SK-N-SH (cell line): Measurements from ENCODE around the gene PER1. TPM values are rescaled to one million over a fixed set of nuclear protein-coding genes. Genes with fewer than 3 reads are reported as not detected.
A peak's percentile ranks its signal among the peaks of the same experiment; 100 is the strongest.

ENCODE experiments used
- CTCF ChIA-PET: fragments of 300-600, 350-600 bp; formaldehyde crosslinking; extraction: SDS; loops from one replicate; lab custom pipeline; 2021; lab: Yijun Ruan, JAX
- POLR2A ChIA-PET: fragments of 350-600 bp; sonication (Branson Sonifier 250); formaldehyde crosslinking; extraction: SDS; loops from one replicate; lab custom pipeline; 2020; ENCODE audit warnings: antibody characterized with exemption, inconsistent platforms; lab: Yijun Ruan, JAX
- DNase-seq: peaks from one replicate; pipeline ENCODE4 v3.0.0; 2012
- H2AFZ ChIP-seq: fragments of 200-600 bp; sonication (generic); 2 replicates; pipeline ENCODE4 v1.8.1; 2016; ENCODE audit warnings: antibody characterized with exemption, mild to moderate bottlenecking, low read depth
- H3F3A ChIP-seq: fragments of 200-600 bp; sonication (generic); replicated peaks from 2 replicates; pipeline ENCODE3; 2016; ENCODE audit warnings: antibody characterized with exemption, mild to moderate bottlenecking; ENCODE audit not compliant: insufficient read depth
- H3K27ac ChIP-seq, 2 experiments: fragments of 200-500 bp in 1 of 2; fragments of 200-600 bp in 1 of 2; sonication (Bioruptor generic) in 1 of 2; sonication (generic), shearing (Covaris generic) in 1 of 2; 2 replicates each; pipeline versions ENCODE4 v1.5.1 to v1.6.1; 2014 to 2016; ENCODE audit warnings: low read depth in 2 of 2, inconsistent platforms in 1 of 2, low read length in 1 of 2, mild to moderate bottlenecking in 1 of 2, mixed read lengths in 1 of 2
- H3K27me3 ChIP-seq: fragments of 200-600 bp; sonication (generic), shearing (Covaris generic); 2 replicates; pipeline ENCODE4 v1.6.1; 2016; ENCODE audit warnings: mixed run types; ENCODE audit not compliant: insufficient read depth
- H3K36me3 ChIP-seq, 2 experiments: fragments of 200-500 bp in 1 of 2; fragments of 200-600 bp in 1 of 2; sonication (Bioruptor generic) in 1 of 2; sonication (generic) in 1 of 2; replicated peaks in 1 of 2; 2 replicates each; pipeline versions ENCODE3 to v1.5.1; 2014 to 2016; ENCODE audit warnings: low read length in 1 of 2, mild to moderate bottlenecking in 1 of 2; ENCODE audit not compliant: insufficient read depth in 2 of 2, control insufficient read depth in 1 of 2
- H3K4me1 ChIP-seq, 2 experiments: fragments of 200-500 bp in 1 of 2; fragments of 200-600 bp in 1 of 2; sonication (Bioruptor generic) in 1 of 2; sonication (generic), shearing (Covaris generic) in 1 of 2; 2 replicates each; pipeline versions ENCODE4 v1.5.1 to v1.6.1; 2014 to 2016; ENCODE audit warnings: low read depth in 1 of 2, low read length in 1 of 2, mixed run types in 1 of 2; ENCODE audit not compliant: insufficient read depth in 2 of 2, control insufficient read depth in 1 of 2
- H3K4me2 ChIP-seq: fragments of 200-600 bp; sonication (generic), shearing (Covaris generic); 2 replicates; pipeline ENCODE4 v1.6.1; 2017; ENCODE audit warnings: mixed run types
- H3K4me3 ChIP-seq, 2 experiments: fragments of 200-500 bp in 1 of 2; fragments of 200-600 bp in 1 of 2; sonication (Bioruptor generic) in 1 of 2; sonication (generic), shearing (Covaris generic) in 1 of 2; 2 replicates each; pipeline versions ENCODE4 v1.5.1 to v1.8.1; 2014 to 2016; ENCODE audit warnings: low read depth in 2 of 2, inconsistent platforms in 1 of 2, low read length in 1 of 2, mild to moderate bottlenecking in 1 of 2, mixed read lengths in 1 of 2, moderate library complexity in 1 of 2
- H3K79me2 ChIP-seq: fragments of 200-600 bp; sonication (generic); 2 replicates; pipeline ENCODE4 v1.8.1; 2017; ENCODE audit warnings: mild to moderate bottlenecking; ENCODE audit not compliant: insufficient read depth
- H3K9ac ChIP-seq: fragments of 200-600 bp; sonication (generic); 2 replicates; pipeline ENCODE4 v1.6.1; 2017; ENCODE audit warnings: mixed run types
- H3K9me2 ChIP-seq: fragments of 200-600 bp; sonication (generic); 2 replicates; pipeline ENCODE4 v1.6.1; 2017; ENCODE audit warnings: mixed run types
- H3K9me3 ChIP-seq: fragments of 200-600 bp; sonication (generic); 2 replicates; pipeline ENCODE4 v1.6.1; 2017; ENCODE audit warnings: mixed run types, mild to moderate bottlenecking, moderate library complexity
- H4K20me1 ChIP-seq: fragments of 200-600 bp; sonication (generic); 2 replicates; pipeline ENCODE4 v1.6.1; 2017; ENCODE audit warnings: mild to moderate bottlenecking, mixed run types; ENCODE audit not compliant: insufficient read depth
- CTCF ChIP-seq: fragments of 200-600 bp; sonication (generic); IDR thresholded peaks from 2 replicates; pipeline ENCODE4 v1.6.1; 2017; ENCODE audit warnings: antibody characterized with exemption, mild to moderate bottlenecking, moderate library complexity
- EZH2phosphoT487 ChIP-seq: fragments of 200-600 bp; sonication (generic); IDR thresholded peaks from 2 replicates; pipeline ENCODE4 v1.6.1; 2017; ENCODE audit warnings: low read depth, mixed run types, mild to moderate bottlenecking, antibody characterized with exemption, moderate library complexity, borderline replicate concordance
- FOSL2 ChIP-seq: IDR thresholded peaks from 2 replicates; pipeline ENCODE4 v1.4.0; 2012; ENCODE audit warnings: low read depth, mild to moderate bottlenecking, moderate library complexity, borderline replicate concordance
- FOXJ3 ChIP-seq: sonication (generic); formaldehyde crosslinking; IDR thresholded peaks from 2 replicates; pipeline ENCODE4 v1.5.1; 2020; ENCODE audit warnings: mild to moderate bottlenecking, missing genetic modification reagents
- FOXM1 ChIP-seq: IDR thresholded peaks from 2 replicates; pipeline ENCODE4 v1.4.0; 2012; ENCODE audit warnings: low read depth, mild to moderate bottlenecking
- GATA2 ChIP-seq: sonication (generic); formaldehyde crosslinking; IDR thresholded peaks from 2 replicates; pipeline ENCODE4 v1.5.0; 2020; ENCODE audit warnings: mild to moderate bottlenecking, missing genetic modification reagents
- MXI1 ChIP-seq: IDR thresholded peaks from 2 replicates; pipeline ENCODE4 v1.6.1; 2012; ENCODE audit warnings: mild to moderate bottlenecking, low read depth, low read length, improper control_type of control experiment
- NRF1 ChIP-seq: IDR thresholded peaks from 2 replicates; pipeline ENCODE4 v1.6.1; 2012; ENCODE audit warnings: low read depth, mild to moderate bottlenecking, low read length
- POLR2AphosphoS5 ChIP-seq: IDR thresholded peaks from 2 replicates; pipeline ENCODE4 v1.6.1; 2012; ENCODE audit warnings: low read depth, low read length
- RAD21 ChIP-seq: IDR thresholded peaks from 2 replicates; pipeline ENCODE4 v1.6.1; 2012; ENCODE audit warnings: mild to moderate bottlenecking, low read length
- RCOR1 ChIP-seq: fragments of 150-350 bp; IDR thresholded peaks from 2 replicates; pipeline ENCODE4 v1.6.1; 2017; ENCODE audit warnings: antibody characterized with exemption, low read length
- SIN3A ChIP-seq: IDR thresholded peaks from 2 replicates; pipeline ENCODE4 v1.6.1; 2012; ENCODE audit warnings: low read depth, mild to moderate bottlenecking, low read length, moderate library complexity, borderline replicate concordance
- SMC3 ChIP-seq: IDR thresholded peaks from 2 replicates; pipeline ENCODE4 v1.6.1; 2012; ENCODE audit warnings: low read depth, low read length, improper control_type of control experiment
- TAF1 ChIP-seq: IDR thresholded peaks from 2 replicates; pipeline ENCODE4 v1.6.1; 2012; ENCODE audit warnings: low read depth, mild to moderate bottlenecking, low read length, moderate library complexity, borderline replicate concordance
- TCF12 ChIP-seq: IDR thresholded peaks from 2 replicates; pipeline ENCODE4 v1.4.0; 2012
- USF1 ChIP-seq: IDR thresholded peaks from 2 replicates; pipeline ENCODE4 v1.4.0; 2012; ENCODE audit warnings: low read depth, borderline replicate concordance
- WGBS: methylation state at CpG from one replicate; pipeline ENCODE4 v1.1.6; 2017; ENCODE audit warnings: low lambda C conversion rate; 5-methylcytosine and 5-hydroxymethylcytosine counted together
- polyA plus RNA-seq, 3 experiments: library from polyadenylated mRNA; depleted of rRNA; stranded (reverse); fragments of >200 nt; gene quantifications; 2 replicates each; pipeline ENCODE4 v1.2.3, GENCODE V29; 2012
- TF ChIP-seq, protein P1 (sequence below): fragments of 150-350 bp; IDR thresholded peaks from 2 replicates; pipeline ENCODE4 v1.6.1; 2017; ENCODE audit warnings: antibody characterized with exemption, low read length, low read depth, borderline replicate concordance

PER1 gene
- polyA plus RNA-seq, 1 of the 3 experiments (the other 2 are of a cell fraction), result 56.8 TPM

- Histone ChIP-seq H3K9me2 (no peaks in the 10 kb centered on the region), H3K4me1 (peaks cover 34 to 48% of the 10 kb centered on the region in 2 experiments; a peak in 3 of 4 replicates), H3K9ac (peak overlapping the region; percentile 98), H3F3A (peaks cover 38% of the 10 kb centered on the region), H3K27ac (peak overlapping the region in 1 of 2 experiments; percentile 95; a peak in 2 of 4 replicates), H2AFZ (no peak overlapping the region; the same call in 1 of the 2 replicates), H3K36me3 (peaks cover 10 to 12% of the 10 kb centered on the region in 2 experiments), H3K27me3 (no peaks in the 10 kb centered on the region), H3K4me3 (peak overlapping the region; percentile 54 to 78), H3K79me2 (peaks cover 34% of the 10 kb centered on the region), H3K4me2 (peak overlapping the region; percentile 95), H4K20me1 (peaks cover 5% of the 10 kb centered on the region; the same call in 1 of the 2 replicates), H3K9me3 (no peaks in the 10 kb centered on the region)
- WGBS, result 61% methylated on average over 14 of the region's 14 CpGs
- CTCF ChIA-PET, result interaction anchor here (1.1 to 9.4 kb wide), 5 partner anchors 18 to 45 kb away, joined by 4 to 98 read pairs (median 12); no protein-coding TSS in a partner anchor
- POLR2A ChIA-PET, result interaction anchor here (1.5 to 2.1 kb wide), 3 partner anchors 18 to 33 kb away, joined by 4 to 13 read pairs (median 5); no protein-coding TSS in a partner anchor
- DNase-seq, result no peak
- TF ChIP-seq EZH2phosphoT487 (no peak), GATA2 (CRISPR knock-in tag) (no peak), SIN3A (no peak), FOXM1 (no peak), SMC3 (no peak), TAF1 (no peak), CTCF (no peak)
Measured at GRCh38 chr17:8155231-8155995, 3.2 kb upstream of the PER1 start.

DNA sequence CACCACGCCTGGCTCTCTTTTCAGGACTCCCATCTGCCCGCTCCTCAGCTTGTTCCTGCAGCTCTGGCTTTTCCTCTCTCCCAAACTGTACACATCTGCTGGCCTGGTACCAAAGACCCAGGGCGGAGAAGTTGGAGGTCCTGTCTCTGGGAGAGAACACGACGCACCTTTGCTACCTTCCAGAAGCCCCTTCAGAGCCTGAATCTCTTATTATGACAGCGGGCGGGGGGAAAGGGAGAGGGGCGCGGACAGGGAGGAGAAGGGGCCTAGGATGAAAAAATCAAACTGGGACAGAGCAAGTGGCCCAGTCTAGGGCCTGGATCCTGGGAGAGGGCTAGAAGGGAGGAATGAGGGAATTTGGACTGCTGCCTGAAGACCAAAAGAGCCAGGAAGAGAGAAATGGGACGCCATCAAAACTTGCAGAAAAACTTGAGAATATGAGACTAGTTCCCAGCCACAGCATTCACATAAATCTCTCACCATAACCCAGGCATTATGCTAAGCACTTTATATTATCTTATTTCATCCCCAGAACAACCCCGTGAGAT is 2.5 kb upstream of the PER1 start:
- Histone ChIP-seq H3K79me2 (peaks cover 33% of the 10 kb centered on the region), H3K9ac (peak overlapping the region; percentile 98), H3K27me3 (no peaks in the 10 kb centered on the region), H3K4me2 (peak overlapping the region; percentile 95), H3K36me3 (peaks cover 10 to 15% of the 10 kb centered on the region in 2 experiments), H3K9me2 (no peaks in the 10 kb centered on the region), H3F3A (peaks cover 33% of the 10 kb centered on the region), H2AFZ (no peak overlapping the region), H3K4me3 (peak overlapping the region; percentile 3 to 4; a peak in 2 of 4 replicates), H4K20me1 (peaks cover 9% of the 10 kb centered on the region; the same call in 1 of the 2 replicates), H3K27ac (peak overlapping the region; percentile 65 to 95), H3K9me3 (no peaks in the 10 kb centered on the region), H3K4me1 (peaks cover 36 to 50% of the 10 kb centered on the region in 2 experiments; a peak in 3 of 4 replicates)
- WGBS, result 77% methylated on average over 11 of the region's 11 CpGs
- DNase-seq, result no peak
- CTCF ChIA-PET, result interaction anchor here (1.0 to 9.4 kb wide), 3 partner anchors 17 to 75 kb away, joined by 3 to 98 read pairs (median 7); no protein-coding TSS in a partner anchor
- POLR2A ChIA-PET, result interaction anchor here (1.1 kb wide), 1 partner anchor 19 kb away, joined by 4 read pairs; no protein-coding TSS in a partner anchor
- TF ChIP-seq SMC3 (no peak), TCF12 (no peak), USF1 (no peak), RCOR1 (no peak), CTCF (no peak), NRF1 (no peak), RAD21 (no peak), MXI1 (no peak), SIN3A (no peak), POLR2AphosphoS5 (no peak), FOSL2 (no peak), FOXJ3 (no peak)
- TF ChIP-seq, protein P1, sequence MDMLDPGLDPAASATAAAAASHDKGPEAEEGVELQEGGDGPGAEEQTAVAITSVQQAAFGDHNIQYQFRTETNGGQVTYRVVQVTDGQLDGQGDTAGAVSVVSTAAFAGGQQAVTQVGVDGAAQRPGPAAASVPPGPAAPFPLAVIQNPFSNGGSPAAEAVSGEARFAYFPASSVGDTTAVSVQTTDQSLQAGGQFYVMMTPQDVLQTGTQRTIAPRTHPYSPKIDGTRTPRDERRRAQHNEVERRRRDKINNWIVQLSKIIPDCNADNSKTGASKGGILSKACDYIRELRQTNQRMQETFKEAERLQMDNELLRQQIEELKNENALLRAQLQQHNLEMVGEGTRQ, result no peak
